LHCN-M2 (cell line): ENCODE results near the gene ZNF292. TPM values are rescaled to one million over a fixed set of nuclear protein-coding genes. Genes with fewer than 3 reads are reported as not detected.
"Not testable (repeated sequence)": the region's sequence is repeated elsewhere in the genome, so short reads cannot be mapped to it uniquely, and the experiment has no call there.

Experiments used
- DNase-seq: peaks from one replicate; pipeline ENCODE4 v3.0.0-alpha.2; 2012; ENCODE audit warnings: low read depth
- polyA plus RNA-seq: library from polyadenylated mRNA; unstranded; fragments of >200 nt; gene quantifications from one replicate; pipeline ENCODE4 v1.2.1, GENCODE V29; 2012; ENCODE audit warnings: missing spikeins
- total RNA-seq: library from RNA; depleted of rRNA; stranded (reverse); fragments of >200 nt; gene quantifications from 2 replicates; pipeline ENCODE4 v1.2.3, GENCODE V29; 2014; rRNA removed

The ZNF292 gene
- total RNA-seq, result 16.5 and 16.9 TPM in 2 replicates
- 3.0 TPM for polyA plus RNA-seq

GRCh38 chr6:87154993-87155841 lies at the start of gene ZNF292:
ZNF292 (plus strand) TSS chr6:87155565; CDS start chr6:87155592, 27 bp downstream.
- peak; percentile 98 for DNase-seq

- DNase-seq, result no peak
These were observed 49.5 kb upstream of the ZNF292 start for GRCh38 chr6:87105823-87106222.

- DNase-seq, result no peak
These were observed 44.7 kb upstream of the ZNF292 start for GRCh38 chr6:87110636-87111035.

- DNase-seq, result no peak
These were observed 39.8 kb upstream of the ZNF292 start for GRCh38 chr6:87115402-87116135.

- DNase-seq, result no peak
These were observed 38.4 kb upstream of the ZNF292 start for GRCh38 chr6:87116922-87117321.

GRCh38 chr6:87118054-87118453 lies 37.3 kb upstream of the ZNF292 start:
- DNase-seq, result no peak

GRCh38 chr6:87122477-87122876 lies 32.9 kb upstream of the ZNF292 start:
- DNase-seq, result no peak

GRCh38 chr6:87124074-87124473 lies 31.3 kb upstream of the ZNF292 start:
- no peak for DNase-seq

- no peak for DNase-seq
These were observed 28.9 kb upstream of the ZNF292 start for GRCh38 chr6:87126501-87126900.

- no peak for DNase-seq
These were observed 27.6 kb upstream of the ZNF292 start for GRCh38 chr6:87127737-87128136.

- DNase-seq, result no peak
These were observed 18.4 kb upstream of the ZNF292 start for GRCh38 chr6:87136963-87137362.

GRCh38 chr6:87139236-87139635 lies 16.1 kb upstream of the ZNF292 start:
- peak; percentile 50 for DNase-seq

GRCh38 chr6:87139927-87140326 lies 15.4 kb upstream of the ZNF292 start:
- not testable (repeated sequence) for DNase-seq

- DNase-seq, result no peak
These were observed 9.0 kb upstream of the ZNF292 start for GRCh38 chr6:87146363-87146762.

GRCh38 chr6:87150406-87150805 lies 5.0 kb upstream of the ZNF292 start:
- DNase-seq, result no peak

GRCh38 chr6:87151471-87151780 lies 3.9 kb upstream of the ZNF292 start:
- DNase-seq, result peak; percentile 61

- peak; percentile 55 for DNase-seq
These were observed 3.4 kb upstream of the ZNF292 start for GRCh38 chr6:87151781-87152525.

- DNase-seq, result no peak
These were observed 2.8 kb upstream of the ZNF292 start for GRCh38 chr6:87152526-87152955.

GRCh38 chr6:87154641-87154992 lies 748 bp upstream of the ZNF292 start:
- no peak for DNase-seq

GRCh38 chr6:87155842-87156815 lies 764 bp downstream of the ZNF292 start:
- peak; percentile 48 for DNase-seq

- DNase-seq, result not testable (repeated sequence)
These were observed 2.2 kb downstream of the ZNF292 start for GRCh38 chr6:87157596-87157995.
